Endodermal cell (in vitro differentiated cells): ENCODE results near the gene ME3. TPM values are rescaled to one million over a fixed set of nuclear protein-coding genes. Genes with fewer than 3 reads are reported as not detected.

ENCODE experiments used
- DNase-seq: peaks from one replicate; pipeline ENCODE4 v3.0.0-alpha.2; 2017
- H3K27ac ChIP-seq: 2 replicates; pipeline ENCODE4 v1.5.1; 2013; ENCODE audit warnings: mild to moderate bottlenecking, low read depth, low read length, moderate library complexity
- H3K27me3 ChIP-seq: 2 replicates; pipeline ENCODE4 v1.6.1; 2013; ENCODE audit warnings: mild to moderate bottlenecking, low read length, moderate library complexity; ENCODE audit not compliant: insufficient read depth, control insufficient read depth, poor library complexity, severe bottlenecking
- H3K36me3 ChIP-seq: 2 replicates; pipeline ENCODE4 v1.7.0; 2013; ENCODE audit warnings: mild to moderate bottlenecking, low read length, moderate library complexity; ENCODE audit not compliant: control insufficient read depth, insufficient read depth
- H3K4me1 ChIP-seq: one replicate; pipeline ENCODE4 v1.7.0; 2013; ENCODE audit warnings: low read length; ENCODE audit not compliant: control insufficient read depth, insufficient read depth
- H3K4me3 ChIP-seq: 2 replicates; pipeline ENCODE4 v1.5.1; 2013; ENCODE audit warnings: mild to moderate bottlenecking, low read length, moderate library complexity
- H3K9ac ChIP-seq: 2 replicates; pipeline ENCODE4 v1.6.1; 2013; ENCODE audit warnings: mild to moderate bottlenecking, low read length, moderate library complexity; ENCODE audit not compliant: poor library complexity, severe bottlenecking; ENCODE audit errors: extremely low read depth
- H3K9me3 ChIP-seq: 2 replicates; pipeline ENCODE4 v1.6.1; 2013; ENCODE audit warnings: mild to moderate bottlenecking, low read length, moderate library complexity; ENCODE audit not compliant: control insufficient read depth
- H3K27ac Mint-ChIP-seq: 2 replicates; pipeline ENCODE4 v1.8.0; 2020; ENCODE audit warnings: mixed read lengths
- H3K27me3 Mint-ChIP-seq: 2 replicates; pipeline ENCODE4 v1.8.0; 2021; ENCODE audit warnings: mild to moderate bottlenecking, mixed read lengths; ENCODE audit not compliant: insufficient read depth
- H3K36me3 Mint-ChIP-seq: 2 replicates; pipeline ENCODE4 v1.8.0; 2020; ENCODE audit warnings: low read depth, mixed read lengths
- H3K4me1 Mint-ChIP-seq: 2 replicates; pipeline ENCODE4 v1.8.0; 2020; ENCODE audit warnings: mixed read lengths
- H3K4me3 Mint-ChIP-seq: 2 replicates; pipeline ENCODE4 v1.8.0; 2020; ENCODE audit warnings: mild to moderate bottlenecking, moderate library complexity, mixed read lengths
- H3K9me3 Mint-ChIP-seq: 2 replicates; pipeline ENCODE4 v1.8.0; 2020; ENCODE audit warnings: mild to moderate bottlenecking, mixed read lengths
- WGBS, 2 experiments: methylation state at CpG; one replicate each; pipeline versions ENCODE4 v1.1.5 to v1.1.7; 2013; ENCODE audit warnings: missing lambda C conversion rate in 2 of 2, mixed read lengths in 1 of 2; ENCODE audit not compliant: insufficient coverage in 1 of 2, insufficient read length in 1 of 2; 5-methylcytosine and 5-hydroxymethylcytosine counted together
- total RNA-seq, 2 donors: library from RNA; stranded (reverse); fragmentation: NEBNext Ultra II Directional in 1 of 2; extraction: Animal tissue kit (Norgen Biotek cat#: 25700) in 1 of 2; gene quantifications; 2 replicates in 1 of 2; 3 replicates in 1 of 2; pipeline ENCODE4 v1.2.1, GENCODE V29; 2021
- TF ChIP-seq, protein P1 (sequence below): fragments of 200-600 bp; sonication (generic); conservative IDR thresholded peaks from 2 replicates; pipeline ENCODE4 v1.5.0; 2021; ENCODE audit warnings: antibody characterized with exemption, mild to moderate bottlenecking

ME3 gene
- total RNA-seq, 2 donors from 2014 or later = 1.2 to 1.3 TPM

DNA sequence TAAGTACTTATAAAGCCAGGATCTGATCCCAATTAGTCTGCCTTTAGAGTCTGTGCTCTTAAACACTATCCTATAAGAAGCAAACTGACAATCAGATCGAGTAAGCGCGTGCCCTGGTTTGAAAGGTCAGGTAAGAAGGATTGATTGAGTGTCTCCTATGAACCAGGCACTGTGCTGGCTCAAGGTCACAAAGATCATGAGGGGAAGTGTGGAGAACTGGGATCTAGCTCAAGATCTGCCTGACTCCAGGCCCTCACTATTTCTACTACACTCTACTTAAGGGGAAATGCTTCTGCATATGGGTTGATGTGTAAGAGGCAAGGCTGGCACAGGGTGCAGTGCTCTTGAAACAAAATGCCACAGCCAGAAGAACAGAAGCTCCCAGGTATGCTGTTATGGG is 77.0 kb downstream of the ME3 start:
- WGBS, 2 experiments = 98% methylated on average over 3 of the region's 3 CpGs; no CpG with 5 or more reads in 1 of the 2 experiments
- no peak overlapping the region for H3K4me3 ChIP-seq
- H3K27me3 Mint-ChIP-seq = no peaks in the 10 kb centered on the region
- H3K4me1 Mint-ChIP-seq = peaks cover 28% of the 10 kb centered on the region
- H3K4me3 Mint-ChIP-seq = no peak overlapping the region
- H3K27ac Mint-ChIP-seq = no peak overlapping the region
- no peak overlapping the region for H3K9ac ChIP-seq
- TF ChIP-seq, protein P1, sequence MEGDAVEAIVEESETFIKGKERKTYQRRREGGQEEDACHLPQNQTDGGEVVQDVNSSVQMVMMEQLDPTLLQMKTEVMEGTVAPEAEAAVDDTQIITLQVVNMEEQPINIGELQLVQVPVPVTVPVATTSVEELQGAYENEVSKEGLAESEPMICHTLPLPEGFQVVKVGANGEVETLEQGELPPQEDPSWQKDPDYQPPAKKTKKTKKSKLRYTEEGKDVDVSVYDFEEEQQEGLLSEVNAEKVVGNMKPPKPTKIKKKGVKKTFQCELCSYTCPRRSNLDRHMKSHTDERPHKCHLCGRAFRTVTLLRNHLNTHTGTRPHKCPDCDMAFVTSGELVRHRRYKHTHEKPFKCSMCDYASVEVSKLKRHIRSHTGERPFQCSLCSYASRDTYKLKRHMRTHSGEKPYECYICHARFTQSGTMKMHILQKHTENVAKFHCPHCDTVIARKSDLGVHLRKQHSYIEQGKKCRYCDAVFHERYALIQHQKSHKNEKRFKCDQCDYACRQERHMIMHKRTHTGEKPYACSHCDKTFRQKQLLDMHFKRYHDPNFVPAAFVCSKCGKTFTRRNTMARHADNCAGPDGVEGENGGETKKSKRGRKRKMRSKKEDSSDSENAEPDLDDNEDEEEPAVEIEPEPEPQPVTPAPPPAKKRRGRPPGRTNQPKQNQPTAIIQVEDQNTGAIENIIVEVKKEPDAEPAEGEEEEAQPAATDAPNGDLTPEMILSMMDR = no peak
- no peak for DNase-seq
- H3K36me3 ChIP-seq = no peaks in the 10 kb centered on the region
- peaks cover 4% of the 10 kb centered on the region for H3K36me3 Mint-ChIP-seq
- peaks cover 35% of the 10 kb centered on the region for H3K9me3 Mint-ChIP-seq
- H3K9me3 ChIP-seq = peaks cover 23% of the 10 kb centered on the region
- no peak overlapping the region for H3K27ac ChIP-seq
- peaks cover 24% of the 10 kb centered on the region for H3K4me1 ChIP-seq
- H3K27me3 ChIP-seq = no peaks in the 10 kb centered on the region

DNA sequence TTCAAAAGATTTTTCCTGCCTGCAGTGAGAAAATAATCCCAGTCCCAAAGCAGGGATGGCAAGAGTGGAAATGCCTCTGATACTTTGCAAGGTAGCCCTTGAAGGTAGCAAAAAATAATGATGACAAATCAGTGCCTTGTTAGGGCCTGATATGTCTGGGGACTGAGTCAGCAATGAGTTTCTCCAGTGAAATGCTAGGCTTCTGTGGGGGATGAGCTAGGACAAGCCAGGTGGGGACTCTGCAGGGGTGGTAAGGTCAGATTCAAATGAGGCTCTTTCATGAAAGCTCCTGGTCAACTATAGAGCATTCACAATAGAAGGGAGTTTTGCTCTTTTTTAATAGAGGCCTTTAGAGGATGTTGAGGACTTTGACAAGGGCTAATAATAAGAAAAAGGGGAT is 77.7 kb downstream of the ME3 start:
- H3K36me3 ChIP-seq = no peaks in the 10 kb centered on the region
- Mint-ChIP-seq H3K27ac (no peak overlapping the region), H3K27me3 (no peaks in the 10 kb centered on the region), H3K36me3 (peaks cover 4% of the 10 kb centered on the region), H3K4me1 (peaks cover 34% of the 10 kb centered on the region), H3K9me3 (peaks cover 31% of the 10 kb centered on the region), H3K4me3 (no peak overlapping the region)
- no peaks in the 10 kb centered on the region for H3K27me3 ChIP-seq
- H3K27ac ChIP-seq = no peak overlapping the region
- no peak overlapping the region for H3K9ac ChIP-seq
- no peak overlapping the region for H3K4me3 ChIP-seq
- peaks cover 26% of the 10 kb centered on the region for H3K4me1 ChIP-seq
- peaks cover 23% of the 10 kb centered on the region for H3K9me3 ChIP-seq
- DNase-seq = no peak
- TF ChIP-seq, protein P1 = no peak

DNA sequence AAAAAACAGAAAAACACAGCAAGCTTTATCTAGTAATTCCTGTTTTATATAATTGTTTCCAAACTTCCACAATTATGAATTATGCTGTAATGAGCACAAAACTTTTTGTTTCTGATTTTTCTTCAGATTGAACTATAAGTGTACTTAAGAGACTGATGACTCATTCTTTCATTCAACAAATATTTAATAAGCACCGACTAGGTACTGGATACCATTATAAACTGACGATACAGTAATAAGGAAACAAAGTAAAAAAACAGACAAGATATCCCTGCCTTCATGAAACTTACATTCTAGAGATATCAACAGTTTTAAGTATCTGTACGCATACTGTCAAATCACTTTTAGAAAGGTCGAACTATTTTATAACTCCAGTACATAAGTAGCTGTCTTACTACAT is 78.6 kb downstream of the ME3 start:
- Mint-ChIP-seq H3K4me3 (no peak overlapping the region), H3K36me3 (no peaks in the 10 kb centered on the region), H3K27ac (no peak overlapping the region), H3K4me1 (peaks cover 37% of the 10 kb centered on the region), H3K9me3 (peaks cover 25% of the 10 kb centered on the region), H3K27me3 (no peaks in the 10 kb centered on the region)
- Histone ChIP-seq H3K9ac (no peak overlapping the region), H3K4me3 (no peak overlapping the region), H3K27me3 (no peaks in the 10 kb centered on the region), H3K36me3 (no peaks in the 10 kb centered on the region), H3K9me3 (peaks cover 23% of the 10 kb centered on the region), H3K4me1 (peaks cover 28% of the 10 kb centered on the region), H3K27ac (no peak overlapping the region)
- TF ChIP-seq, protein P1 = no peak
- 97% methylated on average over 4 of the region's 4 CpGs; no CpG with 5 or more reads in 1 of the 2 experiments for WGBS, 2 experiments
- no peak for DNase-seq
